WTC11 (cell line): Measurements from ENCODE around the gene DESI2. TPM values are rescaled to one million over a fixed set of nuclear protein-coding genes. Genes with fewer than 3 reads are reported as not detected.

Source experiments
- ATAC-seq: fragments of 200-7000 bp; cut with Tn5 transposase; 2 replicates; pipeline ENCODE4 v1.10.0; 2021; ENCODE audit warnings: mild to moderate bottlenecking, moderate library complexity
- CTCF ChIA-PET: fragments of 300-600 bp; sonication (Branson Sonifier 250); formaldehyde crosslinking; loops from one replicate; lab custom pipeline; 2021; ENCODE audit warnings: antibody characterized with exemption; lab: Charles Lee
- POLR2A ChIA-PET: fragments of 350-600 bp; sonication (Branson Sonifier 250); formaldehyde crosslinking; loops from one replicate; lab custom pipeline; 2021; ENCODE audit warnings: antibody characterized with exemption; lab: Charles Lee
- DNase-seq: peaks from one replicate; pipeline ENCODE4 v3.0.0; 2021; ENCODE audit warnings: low spot score
- H3K27ac Mint-ChIP-seq: 2 replicates; pipeline ENCODE4 v1.8.0; 2021; ENCODE audit warnings: mixed read lengths
- H3K27me3 Mint-ChIP-seq: 2 replicates; pipeline ENCODE4 v1.8.0; 2021; ENCODE audit warnings: low read depth, mild to moderate bottlenecking, moderate library complexity, mixed read lengths
- H3K36me3 Mint-ChIP-seq: 2 replicates; pipeline ENCODE4 v1.8.0; 2021; ENCODE audit warnings: mixed read lengths
- H3K4me1 Mint-ChIP-seq: 2 replicates; pipeline ENCODE4 v1.8.0; 2022; ENCODE audit warnings: mixed read lengths
- H3K4me3 Mint-ChIP-seq: 2 replicates; pipeline ENCODE4 v1.8.0; 2021; ENCODE audit warnings: mild to moderate bottlenecking, moderate library complexity, mixed read lengths
- H3K9me3 Mint-ChIP-seq: 2 replicates; pipeline ENCODE4 v1.8.0; 2021; ENCODE audit warnings: mixed read lengths
- ARID4B ChIP-seq: sonication (generic); formaldehyde crosslinking; IDR thresholded peaks from 2 replicates; pipeline ENCODE4 v1.8.0; 2023; ENCODE audit warnings: missing genetic modification reagents, mild to moderate bottlenecking, borderline replicate concordance
- CTCF ChIP-seq: fragments of 200-600 bp; IDR thresholded peaks from 2 replicates; pipeline ENCODE4 v1.8.0; 2022; ENCODE audit warnings: antibody characterized with exemption
- ELF4 ChIP-seq: sonication (generic); formaldehyde crosslinking; IDR thresholded peaks from 2 replicates; pipeline ENCODE4 v1.8.1; 2022; ENCODE audit warnings: low read depth, mild to moderate bottlenecking, moderate library complexity, missing genetic modification reagents
- EMX1 ChIP-seq: fragments of 250-450 bp; sonication (Bioruptor Pico); IDR thresholded peaks from 2 replicates; pipeline ENCODE4 v1.8.0; 2021; ENCODE audit warnings: mild to moderate bottlenecking
- ESRRA ChIP-seq: sonication (generic); formaldehyde crosslinking; IDR thresholded peaks from 2 replicates; pipeline ENCODE4 v1.8.1; 2022; ENCODE audit warnings: mild to moderate bottlenecking, missing genetic modification reagents, borderline replicate concordance
- NFATC4 ChIP-seq: fragments of 250-450 bp; sonication (Bioruptor Pico); IDR thresholded peaks from 2 replicates; pipeline ENCODE4 v1.9.0; 2021; ENCODE audit warnings: mild to moderate bottlenecking
- NR1H2 ChIP-seq: sonication (generic); formaldehyde crosslinking; IDR thresholded peaks from 2 replicates; pipeline ENCODE4 v1.9.0; 2021; ENCODE audit warnings: mild to moderate bottlenecking, moderate library complexity, missing genetic modification reagents
- RELA ChIP-seq: sonication (generic); formaldehyde crosslinking; IDR thresholded peaks from 2 replicates; pipeline ENCODE4 v1.8.1; 2022; ENCODE audit warnings: missing genetic modification reagents, mild to moderate bottlenecking, borderline replicate concordance
- SMAD4 ChIP-seq: sonication (generic); formaldehyde crosslinking; IDR thresholded peaks from 2 replicates; pipeline ENCODE4 v1.8.0; 2022; ENCODE audit warnings: mild to moderate bottlenecking, missing genetic modification reagents
- SOX15 ChIP-seq: fragments of 250-450 bp; sonication (Bioruptor Pico); IDR thresholded peaks from 2 replicates; pipeline ENCODE4 v1.9.0; 2021; ENCODE audit warnings: mild to moderate bottlenecking
- TP53 ChIP-seq: sonication (generic); formaldehyde crosslinking; IDR thresholded peaks from 2 replicates; pipeline ENCODE4 v1.8.1; 2023; ENCODE audit warnings: mild to moderate bottlenecking, missing genetic modification reagents
- ZNF281 ChIP-seq: sonication (generic); formaldehyde crosslinking; IDR thresholded peaks from 2 replicates; pipeline ENCODE4 v1.8.0; 2023; ENCODE audit warnings: mild to moderate bottlenecking, missing genetic modification reagents
- ZNF671 ChIP-seq: fragments of 250-450 bp; sonication (Bioruptor Pico); IDR thresholded peaks from 2 replicates; pipeline ENCODE4 v1.8.0; 2021; ENCODE audit warnings: mild to moderate bottlenecking
- total RNA-seq: library from RNA; stranded (reverse); gene quantifications from 3 replicates; pipeline ENCODE4 v1.2.3, GENCODE V29; 2021

DESI2 gene
- total RNA-seq, 1 experiment from 2014 or later, result 108 TPM

- Mint-ChIP-seq H3K27ac (peak overlapping the region; percentile 55), H3K4me1 (peaks cover 17% of the 10 kb centered on the region), H3K4me3 (no peak overlapping the region), H3K27me3 (no peaks in the 10 kb centered on the region), H3K9me3 (no peaks in the 10 kb centered on the region), H3K36me3 (peaks cover 19% of the 10 kb centered on the region)
- CTCF ChIA-PET, result interaction anchor here (1.3 kb wide), 1 partner anchor 106 kb away, joined by 3 read pairs; no protein-coding TSS in a partner anchor
- DNase-seq, result no peak
- TF ChIP-seq SMAD4 (CRISPR knock-in tag) (no peak), RELA (CRISPR knock-in tag) (no peak), NR1H2 (CRISPR knock-in tag) (no peak), EMX1 (0 out of 2 replicates have a peak, but pooled peaks have one; percentile 31), ARID4B (no peak), TP53 (CRISPR knock-in tag) (no peak)
- ATAC-seq, result no peak
- POLR2A ChIA-PET, result no interaction called here
These were observed 56.8 kb downstream of the DESI2 start for GRCh38 chr1:244709476-244710368.

GRCh38 chr1:244710474-244711062 is 57.6 kb downstream of the DESI2 start:
- DNase-seq (no peak), ATAC-seq (no peak)
- CTCF ChIA-PET, result interaction anchor here (0.6 kb wide), 1 partner anchor 14 kb away, joined by 3 read pairs; no protein-coding TSS in a partner anchor

More at GRCh38 chr1:244710474-244711062, 57.6 kb downstream of the DESI2 start:
- no peak overlapping the region for H3K4me3 Mint-ChIP-seq
- POLR2A ChIA-PET, result interaction anchor here (0.5 kb wide), 1 partner anchor 9 kb away, joined by 5 read pairs; no protein-coding TSS in a partner anchor
- H3K36me3 Mint-ChIP-seq, result peaks cover 14% of the 10 kb centered on the region
- H3K4me1 Mint-ChIP-seq, result peaks cover 15% of the 10 kb centered on the region
- H3K9me3 Mint-ChIP-seq, result no peaks in the 10 kb centered on the region
- TF ChIP-seq ZNF281 (CRISPR knock-in tag) (no peak), ESRRA (CRISPR knock-in tag) (no peak), ZNF671 (CRISPR knock-in tag) (no peak), SOX15 (CRISPR knock-in tag) (no peak), ELF4 (CRISPR knock-in tag) (no peak), NFATC4 (CRISPR knock-in tag) (no peak), CTCF (no peak)
- H3K27ac Mint-ChIP-seq, result no peak overlapping the region
- no peaks in the 10 kb centered on the region for H3K27me3 Mint-ChIP-seq
